ENCODE measurements around the gene COA1.
"Not testable (repeated sequence)": the region's sequence is repeated elsewhere in the genome, so short reads cannot be mapped to it uniquely, and the experiment has no call there.

COA1 gene, protein sequence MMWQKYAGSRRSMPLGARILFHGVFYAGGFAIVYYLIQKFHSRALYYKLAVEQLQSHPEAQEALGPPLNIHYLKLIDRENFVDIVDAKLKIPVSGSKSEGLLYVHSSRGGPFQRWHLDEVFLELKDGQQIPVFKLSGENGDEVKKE

DNA sequence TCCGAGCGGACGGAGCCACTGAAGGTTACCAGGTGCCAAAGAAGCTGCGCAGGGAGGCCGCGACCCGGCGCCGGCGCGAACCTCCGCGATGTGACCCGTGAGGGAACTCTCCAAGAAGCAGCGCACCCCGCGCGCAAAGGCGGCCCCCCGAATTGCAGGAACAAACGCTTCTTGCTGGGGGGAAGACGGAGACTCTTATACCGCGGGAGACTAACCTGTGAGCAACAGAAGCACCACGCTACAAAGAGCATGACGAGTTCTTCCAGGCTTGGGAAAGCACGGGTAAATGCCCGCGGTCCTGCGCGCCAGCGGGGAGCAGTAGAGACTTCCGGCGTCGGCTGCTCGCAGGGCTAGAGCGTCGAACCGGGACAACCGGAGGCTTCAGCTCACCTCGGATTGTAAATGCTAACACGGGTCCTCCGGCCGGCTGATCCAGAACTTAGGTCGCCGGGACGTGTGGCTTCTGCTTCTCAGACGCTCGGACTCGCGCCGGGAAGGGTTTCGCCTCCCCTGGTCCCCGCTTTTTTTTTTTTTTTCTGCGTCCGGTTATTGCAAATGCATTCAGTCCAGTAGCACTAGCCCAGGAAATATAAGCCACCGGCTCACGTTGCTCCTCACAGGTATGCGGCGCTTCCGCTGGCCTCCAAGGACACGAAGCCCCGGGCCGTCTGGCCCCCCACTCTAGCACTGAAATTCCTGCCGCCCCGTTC, at the start of gene COA1:
Gene COA1 (minus strand): TSS at position 310 of the 710 bp plus-strand sequence. CDS start 80,909 bp downstream, outside the sequence.
- peak; percentile 85 for DNase-seq (ENCODE audit: low spot score)

DNA sequence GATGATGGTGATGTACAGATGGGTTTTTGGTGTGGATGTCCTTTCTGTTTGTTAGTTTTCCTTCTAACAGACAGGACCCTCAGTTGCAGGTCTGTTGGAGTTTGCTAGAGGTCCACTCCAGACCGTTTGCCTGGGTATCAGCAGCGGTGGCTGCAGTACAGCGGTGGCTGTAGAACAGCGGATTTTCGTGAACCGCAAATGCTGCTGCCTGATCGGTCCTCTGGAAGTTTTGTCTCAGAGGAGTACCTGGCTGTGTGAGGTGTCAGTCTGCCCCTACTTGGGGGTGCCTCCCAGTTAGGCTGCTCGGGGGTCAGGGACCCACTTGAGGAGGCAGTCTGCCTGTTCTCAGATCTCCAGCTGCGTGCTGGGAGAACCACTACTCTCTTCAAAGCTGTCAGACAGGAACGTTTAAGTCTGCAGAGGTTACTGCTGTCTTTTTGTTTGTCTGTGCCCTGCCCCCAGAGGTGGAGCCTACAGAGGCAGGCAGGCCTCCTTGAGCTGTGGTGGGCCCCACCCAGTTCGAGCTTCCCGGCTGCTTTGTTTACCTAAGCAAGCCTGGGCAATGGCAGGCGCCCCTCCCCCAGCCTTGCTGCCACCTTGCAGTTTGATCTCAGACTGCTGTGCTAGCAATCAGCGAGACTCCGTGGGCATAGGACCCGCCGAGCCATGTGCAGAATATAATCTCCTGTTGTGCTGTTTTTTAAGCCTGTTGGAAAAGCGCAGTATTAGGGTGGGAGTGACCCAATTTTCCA, 49.1 kb upstream of the COA1 start:
- not testable (repeated sequence) for DNase-seq (ENCODE audit: low spot score)

DNA sequence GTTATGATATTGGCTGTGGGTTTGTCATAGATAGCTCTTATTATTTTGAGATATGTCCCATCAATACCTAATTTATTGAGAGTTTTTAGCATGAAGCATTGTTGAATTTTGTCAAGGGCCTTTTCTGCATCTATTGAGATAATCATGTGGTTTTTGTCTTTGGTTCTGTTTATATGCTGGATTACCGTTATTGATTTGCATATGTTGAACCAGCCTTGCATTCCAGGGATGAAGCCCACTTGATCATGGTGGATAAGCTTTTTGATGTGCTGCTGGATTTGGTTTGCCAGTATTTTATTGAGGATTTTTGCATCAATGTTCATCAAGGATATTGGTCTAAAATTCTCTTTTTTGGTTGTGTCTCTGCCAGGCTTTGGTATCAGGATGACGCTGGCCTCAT, 45.9 kb upstream of the COA1 start:
- DNase-seq (ENCODE audit: low spot score): not testable (repeated sequence)

DNA sequence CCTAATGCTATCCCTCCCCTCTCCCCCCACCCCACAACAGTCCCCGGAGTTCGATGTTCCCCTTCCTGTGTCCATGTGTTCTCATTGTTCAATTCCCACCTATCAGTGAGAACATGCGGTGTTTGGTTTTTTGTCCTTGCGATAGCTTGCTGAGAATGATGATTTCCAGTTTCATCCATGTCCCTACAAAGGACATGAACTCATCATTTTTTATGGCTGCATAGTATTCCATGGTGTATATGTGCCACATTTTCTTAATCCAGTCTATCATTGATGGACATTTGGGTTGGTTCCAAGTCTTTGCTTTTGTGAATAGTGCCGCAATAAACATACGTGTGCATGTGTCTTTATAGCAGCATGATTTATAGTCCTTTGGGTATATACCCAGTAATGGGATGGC, 43.9 kb upstream of the COA1 start:
- DNase-seq (ENCODE audit: low spot score): not testable (repeated sequence)

DNA sequence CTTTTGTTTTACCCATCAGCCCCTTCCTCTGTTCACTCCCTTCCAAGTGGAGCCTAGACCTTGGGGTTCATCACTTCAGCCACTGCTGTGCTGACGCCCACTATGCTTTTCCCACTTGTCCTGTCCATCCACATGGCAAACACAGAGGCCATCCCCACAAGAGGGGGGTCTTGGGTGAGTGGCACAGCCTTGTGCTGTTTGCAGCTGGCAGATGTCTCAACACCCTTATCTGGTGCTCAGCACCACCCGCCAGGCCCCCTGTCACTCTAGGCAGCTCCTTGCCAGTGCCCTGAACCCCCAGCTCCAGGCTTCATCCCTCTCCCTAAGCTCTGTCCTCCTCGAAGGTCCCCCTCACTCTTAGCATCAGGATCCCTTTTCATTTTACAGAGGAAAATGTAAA, 42.2 kb upstream of the COA1 start:
- DNase-seq (ENCODE audit: low spot score): no peak

DNA sequence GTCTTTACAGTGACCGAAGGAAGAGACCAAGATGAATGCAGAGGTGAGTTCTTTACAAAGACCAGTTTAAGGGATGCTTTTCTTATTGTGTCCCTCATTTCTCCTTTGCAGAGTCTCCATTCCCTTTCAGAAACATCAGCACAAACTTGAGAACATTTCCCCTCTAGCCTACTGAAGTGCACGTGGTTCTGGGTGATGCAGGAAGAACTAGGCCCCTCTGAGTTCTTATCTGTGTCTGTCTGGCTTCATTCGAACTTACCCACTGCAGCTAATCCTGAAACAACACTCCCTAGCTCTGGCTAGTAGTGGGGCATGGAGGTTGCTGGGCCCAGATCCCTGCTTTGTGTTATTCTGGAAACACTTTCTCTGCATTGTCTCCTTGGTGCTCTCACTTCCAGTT, 41.8 kb upstream of the COA1 start:
- DNase-seq (ENCODE audit: low spot score): no peak

DNA sequence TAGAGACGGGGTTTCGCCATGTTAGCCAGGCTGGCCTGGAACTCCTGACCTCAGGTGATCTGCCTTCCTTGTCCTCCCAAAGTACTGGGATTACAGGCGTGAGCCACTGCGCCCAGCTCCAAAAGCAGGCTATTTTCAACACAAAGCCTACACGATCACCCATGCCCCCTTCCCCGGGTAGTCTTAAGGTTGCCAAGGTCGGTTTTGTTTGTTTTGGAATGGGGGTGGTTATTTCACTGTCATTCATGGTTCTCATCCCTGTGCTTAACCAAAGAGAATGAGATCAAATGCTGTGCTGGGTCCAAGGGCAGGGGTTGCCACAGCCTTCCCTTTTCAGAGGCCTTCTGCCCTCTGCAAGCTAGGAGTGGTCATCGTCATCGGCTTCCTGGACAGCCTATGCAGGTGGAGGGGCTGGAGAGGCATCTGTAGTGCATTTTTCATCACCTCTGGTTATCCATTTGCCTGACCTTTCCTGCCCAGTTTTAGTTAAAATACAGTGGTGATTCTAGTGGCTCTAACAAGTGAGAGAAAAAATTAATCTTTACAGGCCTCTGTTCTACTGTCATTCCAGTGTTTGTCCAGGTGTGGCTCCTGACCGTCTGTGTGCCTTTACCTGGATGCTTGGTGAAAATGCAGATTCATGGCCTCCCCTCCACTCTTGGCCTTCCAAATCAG, 40.6 kb upstream of the COA1 start:
- DNase-seq (ENCODE audit: low spot score): no peak

DNA sequence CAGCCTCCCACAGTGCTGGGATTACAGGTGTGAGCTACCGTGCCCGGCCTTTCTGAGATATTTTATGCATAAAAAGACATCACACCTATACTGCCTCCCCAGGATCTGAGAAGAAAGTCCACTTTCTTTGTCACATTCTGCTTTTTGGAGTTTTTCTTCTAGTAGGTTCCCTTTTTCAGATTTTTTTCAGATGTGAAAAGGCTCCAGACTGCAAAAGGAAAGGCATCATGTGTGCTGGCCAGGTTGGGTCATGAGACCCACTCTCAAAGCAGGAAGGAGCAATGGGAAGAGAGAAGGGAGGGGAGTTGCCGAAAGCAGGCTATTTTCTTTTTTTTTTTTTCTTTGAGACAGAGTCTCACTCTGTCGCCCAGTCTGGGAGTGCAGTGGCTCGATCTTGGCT, 40.0 kb upstream of the COA1 start:
- no peak for DNase-seq (ENCODE audit: low spot score)

DNA sequence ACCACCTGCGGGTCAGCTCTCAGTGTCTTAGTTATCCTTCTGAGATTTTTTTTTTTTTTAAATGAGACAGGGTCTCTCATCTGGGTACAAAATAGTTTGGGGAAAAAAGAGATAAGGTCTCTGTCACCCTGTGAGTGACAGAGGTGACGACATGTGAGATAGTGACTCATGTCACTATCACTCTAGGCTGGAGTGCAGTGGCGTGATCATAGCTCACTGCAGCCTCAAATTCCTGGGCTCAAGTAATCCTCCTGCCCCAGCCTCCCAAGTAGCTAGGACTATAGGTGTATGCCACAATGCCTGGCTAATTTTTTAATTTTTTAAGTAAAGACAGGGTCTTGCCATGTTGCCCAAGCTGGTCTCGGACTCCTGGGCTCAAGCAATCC, 39.6 kb upstream of the COA1 start:
- no peak for DNase-seq (ENCODE audit: low spot score)

DNA sequence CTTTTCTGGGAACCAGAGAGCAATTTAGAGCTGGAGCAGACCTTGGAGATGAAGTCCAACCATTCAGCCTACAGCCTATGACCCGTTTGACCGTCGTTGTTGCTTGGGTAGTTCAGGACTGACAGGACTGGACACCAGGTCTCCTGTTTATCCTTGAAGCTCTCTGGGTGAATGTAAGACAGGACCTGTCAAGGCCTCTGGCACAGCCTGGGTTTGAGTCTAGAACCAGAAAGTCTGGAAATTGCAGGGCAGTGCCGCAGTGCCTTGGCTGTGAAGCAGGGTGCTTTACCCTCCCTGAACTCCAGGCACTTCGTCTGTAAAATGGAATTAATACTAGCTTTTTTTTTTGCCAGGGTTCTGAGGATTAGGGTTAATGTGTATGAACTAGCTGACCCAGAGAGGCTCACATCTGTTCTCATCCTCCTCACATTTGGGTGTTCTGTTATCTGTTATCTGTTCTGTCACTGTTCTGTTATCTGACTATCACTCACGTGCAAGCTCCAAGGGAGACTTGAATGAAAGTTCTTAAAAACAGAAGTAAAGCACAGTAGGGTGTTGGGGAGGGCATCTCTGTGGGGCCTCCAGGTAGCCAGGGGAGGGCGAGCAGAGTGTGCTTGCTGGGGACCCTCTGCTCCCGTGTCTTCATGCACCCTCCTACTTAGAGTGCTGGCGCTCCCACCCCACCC, 39.0 kb upstream of the COA1 start:
- DNase-seq (ENCODE audit: low spot score): no peak

DNA sequence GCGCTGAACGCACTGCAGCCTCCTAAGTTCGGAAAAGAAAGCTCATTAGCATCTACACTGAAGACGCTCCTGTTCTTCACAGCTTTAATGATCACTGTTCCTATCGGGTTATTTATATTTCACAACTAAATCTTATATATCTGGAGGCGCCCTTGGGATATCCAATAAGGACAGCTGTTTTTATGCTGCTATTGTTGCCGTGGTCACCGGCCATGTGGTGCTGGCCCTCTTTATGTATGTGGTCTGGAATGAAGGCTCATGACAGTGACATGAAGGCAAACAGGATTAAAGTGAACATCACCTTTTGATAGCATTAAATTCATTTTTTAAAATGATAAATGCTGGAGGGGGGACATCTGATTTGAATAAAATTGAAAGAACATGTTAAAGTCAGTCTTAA, 38.0 kb upstream of the COA1 start:
- DNase-seq (ENCODE audit: low spot score): no peak

DNA sequence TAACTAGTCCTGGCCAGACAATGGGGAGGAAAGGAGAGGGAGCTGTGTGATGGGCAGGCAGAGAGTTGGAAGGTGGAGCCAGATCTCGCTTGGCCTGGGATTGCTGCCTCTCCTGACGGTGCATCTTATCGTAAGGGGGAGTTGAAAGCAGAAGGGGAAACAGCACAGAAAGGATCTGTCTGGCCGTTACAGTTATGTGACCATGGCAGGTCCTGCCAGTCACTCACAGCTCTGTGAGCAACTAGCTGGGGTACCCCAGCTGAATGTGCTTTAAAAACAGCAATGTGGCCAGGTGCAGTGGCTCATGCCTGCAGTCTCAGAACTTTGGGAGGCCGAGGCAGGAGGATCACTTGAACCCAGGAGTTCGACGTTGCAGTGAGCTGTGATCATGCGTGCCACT, 37.2 kb upstream of the COA1 start:
- DNase-seq (ENCODE audit: low spot score): no peak

DNA sequence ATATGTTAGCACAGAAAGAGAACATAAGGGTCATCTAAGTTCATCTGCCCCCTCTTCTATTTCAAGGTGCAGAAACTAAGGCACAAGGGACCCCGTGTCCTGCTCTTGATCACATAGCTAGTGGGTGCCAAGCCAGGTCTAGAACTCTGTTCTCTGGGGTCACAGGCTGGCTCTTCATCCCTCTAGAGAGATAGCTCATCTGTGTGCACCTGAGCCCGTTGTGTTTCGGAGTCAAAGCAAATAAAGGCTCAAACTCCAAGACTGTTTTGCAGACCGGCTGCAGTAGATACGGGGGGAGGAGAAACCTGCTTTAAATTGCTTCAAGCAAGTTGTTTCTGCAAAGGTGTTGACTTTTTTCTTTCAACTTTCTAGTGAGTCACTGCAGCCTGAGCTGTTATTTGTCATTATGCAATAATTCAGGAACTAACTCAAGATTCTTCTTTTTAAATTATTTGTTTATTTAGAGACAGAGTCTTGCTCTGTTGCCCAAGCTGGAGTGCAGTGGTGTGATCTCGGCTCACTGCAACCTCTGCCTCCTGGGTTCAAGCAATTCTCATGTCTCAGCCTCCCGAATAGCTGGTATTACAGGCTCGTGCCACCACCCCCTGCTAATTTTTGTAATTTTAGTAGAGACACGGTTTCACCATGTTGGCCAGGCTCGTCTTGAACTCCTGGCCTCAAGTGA, 35.6 kb upstream of the COA1 start:
- no peak for DNase-seq (ENCODE audit: low spot score)

DNA sequence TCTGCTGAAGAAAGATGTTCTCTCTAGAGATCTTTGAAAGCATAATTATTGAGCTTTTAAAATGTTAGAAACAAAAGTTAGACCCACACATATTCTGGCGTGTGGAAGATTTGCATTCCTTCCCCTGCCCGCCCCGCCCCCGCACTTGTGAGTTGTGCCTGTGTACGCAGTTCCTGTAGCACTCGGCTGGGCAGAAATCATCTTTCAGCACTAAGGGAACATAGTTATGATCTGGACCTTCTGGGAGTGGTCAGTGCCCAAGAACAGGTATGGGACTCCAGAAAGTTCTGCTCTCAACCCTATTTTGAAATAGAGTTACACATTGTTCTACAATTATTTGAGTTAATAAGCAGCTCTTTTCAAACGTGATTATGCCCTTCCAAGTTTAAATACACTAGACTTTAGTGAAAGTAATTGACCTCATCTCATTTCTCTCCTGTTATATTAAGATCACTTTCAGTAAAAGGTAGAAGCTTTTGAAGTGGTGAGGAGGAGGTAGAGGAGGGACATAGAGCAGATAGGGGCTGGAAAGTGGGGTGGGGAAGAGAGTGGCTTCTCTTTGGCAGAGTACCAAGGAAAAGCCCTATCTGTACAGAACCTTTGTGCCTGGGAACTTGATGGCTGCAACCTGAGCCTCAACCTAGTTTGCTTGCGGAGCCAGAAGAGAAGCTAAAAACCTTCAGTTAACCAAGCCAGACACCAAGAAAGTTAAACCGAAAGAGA, 34.9 kb upstream of the COA1 start:
- no peak for DNase-seq (ENCODE audit: low spot score)

DNA sequence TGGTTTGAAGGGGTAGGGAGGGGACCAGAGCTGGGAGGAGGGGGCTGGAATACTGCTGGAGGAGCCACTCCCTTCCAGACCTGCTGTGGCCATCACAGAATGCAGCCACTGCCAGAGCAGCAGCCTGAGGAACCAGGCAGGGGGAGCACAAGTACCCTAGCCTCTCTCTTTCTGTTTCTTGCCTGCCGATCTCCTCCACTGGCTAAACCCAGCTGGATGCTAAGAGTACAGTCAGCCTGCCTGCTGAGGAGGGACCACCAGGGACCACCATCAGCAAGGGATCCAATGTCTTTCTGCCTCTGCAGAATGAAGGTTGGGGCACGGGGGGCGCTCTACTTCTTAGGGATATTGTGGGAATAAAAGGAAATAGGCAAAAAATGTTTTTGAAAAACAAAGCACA, 33.9 kb upstream of the COA1 start:
- DNase-seq (ENCODE audit: low spot score): no peak

DNA sequence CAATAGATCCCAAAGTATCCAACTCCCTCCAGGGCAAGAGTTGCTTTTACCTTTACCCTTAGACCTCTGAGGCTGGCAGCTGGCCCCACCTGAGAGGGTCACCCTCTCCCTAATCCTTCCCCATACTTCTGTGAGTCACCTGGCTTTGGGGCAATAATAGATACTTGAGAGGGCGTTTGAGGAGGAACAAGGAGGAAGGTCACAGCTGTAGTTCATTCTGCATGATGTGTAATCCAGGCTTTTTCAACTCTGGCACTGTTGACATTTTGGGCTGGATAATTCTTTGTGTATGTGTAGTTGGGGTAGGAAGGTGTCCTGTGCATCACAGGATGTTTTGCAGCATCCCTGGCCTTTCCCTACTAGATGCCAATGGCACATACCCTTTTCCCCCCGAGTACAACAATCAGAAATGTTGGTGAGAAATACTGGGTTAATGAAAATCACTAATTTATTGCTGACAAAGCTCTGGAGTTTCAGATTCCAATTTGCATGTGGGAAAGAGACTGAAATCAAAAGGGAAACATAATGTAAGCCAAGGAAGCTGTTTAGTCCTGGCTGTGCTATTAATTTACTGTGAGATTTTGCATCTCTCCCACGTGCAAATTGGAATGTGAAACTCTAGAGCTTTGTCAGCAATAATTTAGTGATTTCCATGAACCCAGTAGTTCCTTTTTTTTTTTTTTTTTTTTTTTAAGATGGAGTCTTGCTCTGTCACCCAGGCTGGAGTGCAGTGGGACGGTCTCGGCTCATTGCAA, 32.8 kb upstream of the COA1 start:
- no peak for DNase-seq (ENCODE audit: low spot score)

DNA sequence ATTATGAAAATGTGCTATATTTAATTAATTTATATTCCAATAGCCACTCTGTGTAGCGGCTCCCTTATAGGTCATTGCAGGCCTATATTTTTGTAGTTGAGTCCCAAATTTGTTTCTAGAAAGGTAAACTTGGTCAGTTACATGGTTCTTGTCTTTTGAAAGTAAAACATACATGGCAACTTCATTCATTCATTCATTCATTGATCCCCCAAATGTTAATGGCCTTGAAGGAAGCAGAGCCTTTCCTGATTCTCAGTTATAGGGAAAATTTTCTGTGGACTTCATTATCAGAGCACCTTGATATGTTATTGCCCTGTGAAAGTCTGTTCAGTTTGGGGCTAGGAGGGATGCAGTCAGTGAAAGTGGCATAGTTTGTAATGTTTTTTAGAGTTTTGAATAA, 32.1 kb upstream of the COA1 start:
- DNase-seq (ENCODE audit: low spot score): no peak

DNA sequence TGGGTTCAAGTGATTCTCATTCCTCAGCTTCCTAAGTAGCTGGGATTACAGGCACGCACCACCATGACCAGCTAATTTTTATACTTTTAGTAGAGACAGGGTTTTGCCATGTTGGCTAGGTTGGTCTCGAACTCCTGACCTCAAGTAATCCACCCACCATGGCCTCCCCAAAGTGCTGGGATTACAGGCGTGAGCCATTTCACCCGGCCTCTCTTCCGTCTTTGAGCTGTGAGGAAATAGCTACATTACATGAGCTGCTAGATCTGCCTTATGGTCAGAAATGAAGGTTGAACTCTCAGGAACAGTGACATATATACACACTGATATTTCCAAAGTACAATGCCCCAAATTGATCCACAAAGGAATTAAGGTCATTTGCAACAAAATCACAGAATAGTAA, 31.5 kb upstream of the COA1 start:
- DNase-seq (ENCODE audit: low spot score): no peak

DNA sequence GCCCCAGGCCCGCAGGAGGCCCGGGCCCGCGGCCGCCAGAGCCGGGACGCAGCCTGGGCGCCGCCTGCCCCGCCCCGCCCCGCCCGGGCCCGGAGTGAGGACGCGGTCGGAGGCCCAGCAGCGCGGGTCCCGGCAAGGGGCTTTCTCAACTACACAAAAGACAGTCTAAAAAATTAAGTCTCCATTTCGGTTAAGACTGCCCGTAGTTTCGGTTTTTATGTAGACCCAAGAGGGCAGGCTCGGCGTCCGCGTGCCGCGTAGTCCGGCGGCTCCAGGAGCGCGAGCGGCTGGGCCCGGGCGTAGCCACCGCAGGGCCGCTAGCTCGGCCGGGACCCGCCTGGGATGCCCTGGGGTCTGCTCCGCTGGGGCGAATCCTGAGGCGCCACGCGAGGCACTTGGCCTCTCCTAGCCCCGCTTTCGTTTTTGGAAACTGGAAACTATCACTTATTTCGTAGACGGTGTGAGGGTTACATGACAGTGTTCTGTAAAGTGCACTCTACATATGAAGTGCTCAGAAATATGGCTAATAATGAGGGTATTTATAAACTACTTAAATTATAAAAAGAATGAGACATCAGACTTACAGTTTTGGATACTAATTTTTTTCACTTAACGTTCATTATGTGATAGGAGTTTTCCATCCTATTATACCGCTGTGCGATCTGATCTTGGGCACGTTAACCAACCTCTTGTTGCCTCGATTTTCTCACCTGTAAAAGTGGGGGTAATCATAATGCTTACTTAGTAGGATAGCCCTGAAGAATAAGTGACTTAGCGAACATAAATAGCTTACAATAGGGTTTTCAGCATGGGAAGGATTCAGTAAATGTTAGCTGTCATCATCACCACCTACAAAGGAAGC, 29.7 kb upstream of the COA1 start:
- peak; percentile 19 for DNase-seq (ENCODE audit: low spot score)

Measured in globus pallidus (tissue), 1 donor.